A673 (cell line): ENCODE results near the gene EID3.

Source experiments
- CTCF ChIP-seq: fragments of 300-800, 200-600 bp; sonication (generic); conservative IDR thresholded peaks from 2 replicates; pipeline ENCODE4 v1.5.1; 2017; ENCODE audit warnings: low read depth, mild to moderate bottlenecking, antibody characterized with exemption, low read length, moderate library complexity, mixed read lengths
- EZH2 ChIP-seq: fragments of 200-600 bp; sonication (generic); IDR thresholded peaks from 2 replicates; pipeline ENCODE4 v1.6.1; 2017; ENCODE audit warnings: borderline replicate concordance, low read depth, mild to moderate bottlenecking, mixed read lengths, antibody characterized with exemption, low read length; ENCODE audit not compliant: poor library complexity, severe bottlenecking

- no peak for TF ChIP-seq CTCF
- no peak for TF ChIP-seq EZH2
Measured at GRCh38 chr12:104276273-104277131, 27.0 kb upstream of the EID3 start.
